Stimulated activated CD4-positive, alpha-beta T cell treated with anti-CD3 and anti-CD28 coated beads, TNF-alpha, amount 100 ng/mL, for 24 hours (primary cell): ENCODE data around the gene PKD2L2.
"Not testable (repeated sequence)": the region's sequence is repeated elsewhere in the genome, so short reads cannot be mapped to it uniquely, and the experiment has no call there.

Experiments used
- DNase-seq, 3 experiments: peaks; one replicate each; pipeline ENCODE4 v3.0.0-alpha.2; 2020; ENCODE audit warnings: low read depth in 3 of 3

Gene PKD2L2

GRCh38 chr5:137888466-137888862, 793 bp upstream of the PKD2L2 start:
- no peak for DNase-seq

DNA sequence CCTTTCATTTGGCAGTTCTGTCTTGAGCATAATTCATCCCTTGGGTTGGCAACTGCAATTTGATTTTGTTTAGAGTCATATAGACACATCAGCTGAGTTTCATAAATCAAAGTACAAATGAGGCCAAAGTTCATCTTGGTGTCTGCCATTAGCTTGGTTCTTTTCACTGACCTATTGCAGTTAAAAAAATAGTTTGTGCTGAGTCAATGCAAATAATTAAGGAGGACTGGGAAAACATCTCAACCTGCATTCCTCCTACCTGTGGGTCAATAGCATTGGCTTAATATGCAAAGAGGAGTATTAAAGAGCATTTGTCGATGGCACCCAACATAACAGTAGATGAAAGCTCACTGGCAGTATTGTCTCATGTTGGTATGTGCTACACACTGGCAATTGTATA, 1.6 kb downstream of the PKD2L2 start:
- no peak for DNase-seq

GRCh38 chr5:137891849-137892248, 2.6 kb downstream of the PKD2L2 start:
- no peak for DNase-seq

DNA sequence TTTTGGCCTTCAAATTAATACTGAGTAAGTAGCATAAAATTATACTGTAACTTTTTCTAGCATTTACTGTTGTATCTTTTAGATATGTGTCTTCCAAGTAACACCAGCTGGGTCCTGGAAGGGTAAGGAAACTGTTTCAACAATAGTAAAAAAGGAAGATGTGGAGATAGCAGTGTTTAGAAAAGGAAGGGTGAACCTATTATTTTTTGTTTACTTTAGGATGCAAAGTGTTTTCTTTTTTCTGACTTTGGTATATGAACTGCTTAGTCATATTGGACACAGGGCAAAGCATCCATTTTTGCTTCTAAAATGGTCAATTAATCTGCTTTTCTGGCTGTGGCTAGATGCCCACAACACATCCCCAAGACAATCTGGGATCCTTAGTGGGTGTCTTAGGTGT, 5.3 kb downstream of the PKD2L2 start:
- DNase-seq = no peak

- no peak for DNase-seq
These were observed 7.3 kb downstream of the PKD2L2 start for GRCh38 chr5:137896560-137896959.

- no peak for DNase-seq
These were observed 10.2 kb downstream of the PKD2L2 start for GRCh38 chr5:137899493-137899892.

- no peak for DNase-seq
These were observed 12.0 kb downstream of the PKD2L2 start for GRCh38 chr5:137901011-137901817.

GRCh38 chr5:137902408-137903133, 13.3 kb downstream of the PKD2L2 start:
- DNase-seq = no peak

DNA sequence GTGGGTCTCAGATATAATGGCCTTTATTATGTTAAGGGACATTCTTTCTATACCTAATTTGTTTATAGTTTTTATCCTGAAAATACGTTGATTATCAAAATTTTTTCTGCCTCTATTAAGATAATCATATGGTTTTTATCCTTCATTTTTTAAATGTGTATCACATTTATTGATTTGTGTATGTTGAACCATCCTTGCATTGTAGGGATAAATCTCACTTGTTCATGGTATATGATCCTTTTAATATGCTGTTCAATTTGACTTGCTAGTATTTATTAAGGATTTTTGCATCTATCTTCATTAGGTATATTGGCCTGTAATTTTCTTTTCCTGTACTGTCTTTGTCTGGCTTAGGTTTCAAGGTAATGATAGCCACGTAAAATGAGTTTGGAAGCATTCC, 25.5 kb downstream of the PKD2L2 start:
- no peak for DNase-seq

- DNase-seq = no peak
These were observed 27.7 kb downstream of the PKD2L2 start for GRCh38 chr5:137916923-137917322.

DNA sequence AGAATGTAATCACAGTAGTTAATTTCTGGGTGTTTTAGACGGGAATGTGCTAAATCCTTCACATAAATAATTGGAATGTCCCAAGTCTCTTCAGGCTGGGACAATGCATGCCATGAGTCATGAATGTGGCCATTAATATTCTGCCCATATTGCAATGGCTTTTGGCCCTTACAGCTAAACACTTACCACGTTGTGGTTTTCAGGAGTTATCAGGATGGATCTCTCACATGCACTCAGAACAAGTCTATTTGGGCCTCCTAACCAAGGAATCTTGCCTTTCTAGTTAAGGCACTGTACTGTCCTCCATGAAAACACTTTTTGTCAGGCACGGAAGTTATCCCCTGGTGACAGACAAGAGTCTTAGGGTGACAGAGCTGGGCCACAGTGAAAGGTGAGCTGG, 32.7 kb downstream of the PKD2L2 start:
- DNase-seq = no peak

DNA sequence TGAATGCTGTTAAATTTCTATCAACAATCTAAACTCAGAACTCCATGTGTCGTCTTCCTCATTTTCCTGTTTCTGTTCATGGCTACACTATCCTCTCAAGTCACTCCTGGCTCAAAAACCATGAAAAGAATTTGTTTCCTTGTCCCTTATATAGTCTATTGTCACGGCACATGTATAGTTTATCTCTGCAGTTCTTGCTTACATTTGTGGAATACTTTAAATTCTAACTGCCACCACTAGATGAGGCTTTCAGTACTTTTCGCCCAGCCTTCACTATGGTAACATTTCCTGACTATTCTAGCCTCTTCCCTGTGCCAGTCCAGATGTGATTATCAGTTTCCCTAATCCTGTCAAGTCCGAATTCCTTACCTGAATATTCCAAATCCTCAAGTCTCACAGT, 34.6 kb downstream of the PKD2L2 start:
- DNase-seq = no peak

DNA sequence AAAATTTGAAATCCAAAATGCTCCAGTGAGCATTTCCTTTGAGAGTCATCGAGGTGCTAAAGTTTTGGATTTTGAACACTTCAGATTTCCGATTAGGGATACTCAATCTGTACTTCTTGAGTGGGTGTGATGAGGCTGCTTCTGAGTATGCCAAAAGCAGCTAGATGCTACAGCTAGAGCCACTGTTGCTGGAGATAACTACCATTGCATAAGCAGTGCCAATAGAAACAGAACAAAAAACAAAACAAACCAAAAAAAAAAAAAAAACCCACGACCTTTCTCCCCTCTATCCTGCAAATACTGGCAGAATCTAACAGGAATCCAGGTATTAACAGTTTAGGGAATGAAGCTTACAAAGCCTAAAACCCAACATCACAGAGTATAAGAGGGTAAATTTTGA, 43.5 kb downstream of the PKD2L2 start:
- no peak for DNase-seq

DNA sequence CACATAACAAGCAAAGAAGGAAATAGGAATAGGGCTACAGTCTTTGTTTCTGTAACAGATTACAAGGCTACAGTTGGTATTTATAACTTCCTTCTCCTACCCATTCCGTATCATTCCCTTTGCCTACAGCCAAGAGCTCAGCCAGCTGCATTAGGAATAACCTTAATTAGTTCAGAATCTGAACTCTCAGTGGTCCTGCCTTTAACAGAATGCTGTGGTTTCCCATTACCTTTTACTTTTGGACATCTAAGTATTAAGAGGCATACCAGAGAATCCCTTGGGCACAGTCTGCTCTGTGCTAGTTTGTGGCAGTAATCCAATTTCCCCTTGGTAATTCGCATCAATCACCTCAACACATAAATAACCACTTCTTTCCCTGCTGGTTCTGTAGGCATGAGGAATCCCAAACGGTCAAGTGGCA, 44.2 kb downstream of the PKD2L2 start:
- no peak for DNase-seq

GRCh38 chr5:137935190-137935589, 45.9 kb downstream of the PKD2L2 start:
- no peak for DNase-seq

DNA sequence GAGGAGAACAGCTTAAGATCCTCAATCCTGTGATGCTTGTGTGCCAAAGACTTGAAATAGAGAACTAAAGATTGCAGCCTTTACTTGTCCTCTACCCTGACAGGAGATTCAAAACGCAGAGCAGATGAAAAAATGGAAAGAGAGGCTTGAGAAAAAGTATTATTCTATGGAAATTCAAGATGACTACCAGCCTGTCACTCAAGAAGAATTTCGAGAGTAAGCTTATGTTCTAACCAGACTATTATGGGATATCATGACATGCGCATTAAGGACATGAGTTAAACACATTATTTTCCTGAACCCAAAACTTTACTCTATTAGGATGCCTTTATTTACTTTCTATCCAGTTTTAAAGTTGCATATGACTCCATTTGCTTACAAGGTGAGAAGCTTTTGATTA, 46.4 kb downstream of the PKD2L2 start:
- no peak for DNase-seq

DNA sequence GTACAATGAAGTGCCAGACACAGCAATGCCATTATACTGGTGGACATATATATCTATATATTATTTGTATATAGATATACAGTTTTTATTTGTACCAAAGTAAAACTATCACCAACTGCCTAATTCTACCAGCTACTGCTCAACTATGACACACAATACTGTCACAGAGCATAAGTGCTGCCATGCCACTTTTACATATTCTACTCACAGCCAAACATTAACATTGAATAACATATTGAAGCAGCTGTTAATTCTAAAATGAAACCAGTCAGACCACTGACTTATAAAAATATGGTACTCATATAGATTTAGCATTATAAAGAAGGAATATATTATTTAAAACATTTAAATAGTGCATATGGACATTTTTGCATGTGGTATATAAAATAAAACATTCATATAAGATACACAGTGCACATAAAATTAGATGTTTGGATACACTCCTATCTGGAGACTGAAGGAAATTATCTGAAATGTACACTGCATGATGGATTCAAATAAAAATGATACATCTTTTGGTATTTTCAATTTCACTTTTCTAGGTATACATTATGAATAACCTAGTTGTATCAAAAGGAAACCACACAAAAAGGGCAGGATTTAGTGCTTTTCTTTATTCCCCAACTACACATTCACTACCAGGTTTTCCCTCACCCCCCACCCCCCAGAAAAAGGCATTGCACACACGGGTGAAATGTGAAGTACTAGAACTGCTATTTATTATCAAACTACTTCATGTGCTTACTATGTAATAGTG, 48.9 kb downstream of the PKD2L2 start:
- peak in 1 of 3 experiments; percentile 5 for DNase-seq

DNA sequence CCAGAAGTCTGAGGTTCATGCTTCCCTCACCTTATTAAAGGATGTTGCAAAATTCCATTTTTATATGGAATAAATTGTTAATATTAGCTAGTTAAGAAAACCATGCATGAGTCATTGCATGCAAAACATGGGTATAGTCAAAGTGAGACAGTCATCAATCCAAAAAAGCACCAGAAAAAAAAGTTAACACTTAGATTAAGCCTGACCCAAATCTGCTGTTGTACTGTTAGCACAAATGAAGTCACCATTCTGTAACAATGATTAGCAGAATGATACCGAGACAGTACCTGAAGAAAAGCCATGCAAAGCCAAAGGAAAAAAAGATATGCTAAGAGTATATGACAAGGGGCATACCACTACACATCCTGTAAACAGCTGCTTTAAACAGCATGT, 49.5 kb downstream of the PKD2L2 start:
- DNase-seq = no peak

DNA sequence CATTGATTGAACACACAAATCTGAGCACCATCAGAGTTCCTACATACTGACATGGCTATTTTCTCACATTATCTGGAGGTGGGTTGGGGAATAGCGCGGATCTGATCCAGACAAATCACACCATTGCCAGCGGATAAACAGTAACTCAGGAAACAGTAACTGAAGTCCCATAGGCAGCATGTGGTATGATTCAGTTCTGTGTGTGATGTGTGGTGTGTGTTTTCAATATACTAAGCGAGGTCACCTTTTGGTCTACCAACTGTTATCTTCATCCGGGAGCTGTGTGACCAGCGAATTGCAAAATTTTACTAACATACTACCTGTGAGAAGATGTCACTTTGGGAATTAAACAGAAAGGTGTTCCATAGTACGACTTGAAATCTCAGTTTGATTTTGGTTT, 50.1 kb downstream of the PKD2L2 start:
- no peak for DNase-seq

- not testable (repeated sequence) for DNase-seq
These were observed 55.0 kb downstream of the PKD2L2 start for GRCh38 chr5:137944280-137944679.

GRCh38 chr5:137945825-137946224, 56.6 kb downstream of the PKD2L2 start:
- no peak for DNase-seq

DNA sequence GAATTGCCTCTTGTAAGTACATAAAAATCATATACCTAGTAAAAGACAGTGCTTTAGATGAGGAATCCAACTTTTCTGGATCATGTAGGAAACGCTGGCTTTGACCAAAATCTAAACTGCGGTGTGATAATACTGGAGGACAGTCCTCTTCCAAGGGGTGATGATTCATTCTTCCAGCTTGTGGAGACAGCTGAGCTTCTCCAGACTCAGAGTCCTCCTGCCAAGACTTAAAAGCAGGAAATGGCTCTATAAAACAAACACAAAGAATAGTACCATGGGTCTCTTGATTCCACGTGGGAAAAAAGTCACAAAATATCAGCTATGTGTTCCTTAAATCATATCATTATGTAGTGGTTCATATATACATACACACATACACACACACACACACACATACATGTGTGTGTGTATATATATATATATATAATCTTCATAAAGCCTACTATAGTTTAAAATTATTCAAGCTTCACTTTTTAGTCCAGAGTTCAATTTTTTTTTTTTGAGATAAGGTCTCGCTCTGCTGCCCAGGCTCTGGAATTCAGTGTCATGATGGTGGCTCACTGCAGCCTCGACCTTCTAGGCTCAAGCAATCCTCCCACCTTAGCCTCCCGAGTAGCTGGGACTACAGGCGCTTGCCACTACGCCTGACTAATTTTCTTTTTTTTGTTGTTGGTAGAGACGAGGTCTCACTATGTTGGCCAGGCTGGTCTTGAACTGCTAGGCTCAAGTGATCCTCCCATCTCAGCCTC, 65.0 kb downstream of the PKD2L2 start:
- DNase-seq = no peak
